GM18526 (cell line): ENCODE data around the gene ACAD10.

Experiments
- POLR2A ChIP-seq: IDR thresholded peaks from 3 replicates; pipeline ENCODE4 v1.6.1; 2011; ENCODE audit not compliant: insufficient read length; ENCODE audit errors: extremely low read depth

ACAD10 gene

DNA sequence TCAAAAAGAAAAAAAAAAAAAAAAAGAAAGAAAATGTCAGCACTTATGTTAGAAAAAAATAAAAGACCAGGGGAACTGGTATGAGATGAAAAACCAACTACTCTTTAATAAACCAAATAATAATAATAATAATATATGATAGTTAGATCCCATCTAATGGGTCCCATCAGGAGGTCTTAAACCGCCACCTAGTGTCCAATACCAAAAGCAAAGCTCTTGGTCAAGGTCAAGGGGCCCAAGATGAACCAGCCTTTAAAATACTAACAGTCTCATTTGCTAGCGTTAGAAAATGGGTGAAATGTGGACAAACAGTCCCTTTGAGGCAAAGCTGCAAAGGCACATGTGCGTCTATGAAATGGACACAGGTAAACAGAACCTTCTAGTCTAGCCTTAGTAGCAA is 12.3 kb upstream of the ACAD10 start:
- no peak for TF ChIP-seq POLR2A

DNA sequence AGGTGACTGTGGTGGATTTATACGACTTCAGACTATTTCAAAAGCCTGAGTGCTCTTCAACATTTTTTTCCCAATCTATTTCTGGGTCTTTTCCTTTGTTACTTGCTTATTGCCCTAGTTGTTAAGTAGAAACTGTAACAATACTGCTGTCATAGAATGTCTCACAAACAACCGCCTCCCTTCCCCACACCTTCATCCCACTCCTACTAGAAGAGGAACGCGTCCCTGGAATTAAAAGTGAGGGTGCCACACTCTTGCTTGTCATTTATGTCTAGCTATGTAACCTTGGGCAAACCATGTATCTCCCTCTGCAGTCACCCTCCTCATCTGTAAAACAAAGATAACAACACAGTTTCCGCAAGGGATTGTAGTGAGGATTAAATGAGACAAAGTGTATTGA is 8.7 kb upstream of the ACAD10 start:
- TF ChIP-seq POLR2A = no peak

- no peak for TF ChIP-seq POLR2A
These were observed 487 bp upstream of the ACAD10 start for GRCh38 chr12:111685322-111685810.

DNA sequence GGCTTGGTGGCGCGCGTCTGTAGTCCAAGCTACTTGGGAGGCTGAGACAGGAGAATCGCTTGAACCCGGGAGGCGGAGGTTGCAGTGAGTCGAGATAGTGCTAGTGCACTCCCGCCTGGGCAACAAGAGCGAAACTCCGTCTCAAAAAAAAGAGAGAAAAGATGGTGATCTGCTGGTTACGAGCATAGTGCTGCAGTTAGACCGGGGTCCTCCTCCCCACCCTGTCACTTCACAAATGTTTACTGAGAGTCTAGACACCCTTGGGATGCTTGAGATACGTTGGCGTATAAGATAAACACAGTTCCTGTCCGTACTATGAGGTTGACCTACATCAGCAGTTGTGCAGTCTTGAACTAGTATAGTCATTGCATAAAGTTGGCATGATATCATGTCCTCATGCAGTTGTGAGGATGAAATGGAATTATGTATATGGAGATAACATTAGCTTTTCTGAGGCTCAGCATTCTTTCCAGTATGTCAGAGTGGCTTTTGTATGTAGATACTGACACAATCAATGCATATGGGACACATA is 787 bp downstream of the ACAD10 start:
- no peak for TF ChIP-seq POLR2A

- TF ChIP-seq POLR2A = no peak
These were observed 1.4 kb downstream of the ACAD10 start for GRCh38 chr12:111687255-111687654.

- TF ChIP-seq POLR2A = no peak
These were observed 2.1 kb downstream of the ACAD10 start for GRCh38 chr12:111687952-111688351.

GRCh38 chr12:111691262-111691661 is 5.4 kb downstream of the ACAD10 start:
- no peak for TF ChIP-seq POLR2A

DNA sequence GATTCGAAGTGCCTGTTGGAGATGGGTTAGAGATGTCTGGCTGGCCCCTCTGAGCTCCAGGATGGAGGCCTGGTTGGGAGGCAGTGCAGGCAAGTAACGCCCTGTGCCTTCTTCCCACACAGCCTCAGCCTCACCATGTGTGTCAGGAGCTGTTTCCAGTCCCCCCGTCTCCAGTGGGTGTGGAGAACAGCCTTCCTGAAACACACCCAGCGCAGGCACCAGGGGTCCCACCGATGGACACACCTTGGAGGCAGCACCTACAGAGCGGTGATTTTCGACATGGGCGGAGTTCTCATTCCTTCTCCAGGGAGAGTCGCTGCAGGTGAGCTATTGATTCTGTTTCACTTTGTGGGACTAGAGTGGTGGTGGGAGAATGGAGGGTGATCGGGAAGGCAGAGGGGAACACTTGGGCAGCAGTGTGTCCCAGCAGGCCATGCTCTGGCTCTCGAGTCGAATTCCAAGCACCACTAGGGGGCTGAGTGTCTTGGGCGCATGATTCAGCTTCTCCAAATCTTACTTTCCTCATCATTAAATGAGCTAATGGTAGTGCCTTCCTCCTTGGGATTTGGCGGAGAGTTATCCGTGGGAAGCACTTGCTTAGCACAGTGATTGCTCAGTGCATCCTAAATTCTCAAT is 6.8 kb downstream of the ACAD10 start:
- no peak for TF ChIP-seq POLR2A

DNA sequence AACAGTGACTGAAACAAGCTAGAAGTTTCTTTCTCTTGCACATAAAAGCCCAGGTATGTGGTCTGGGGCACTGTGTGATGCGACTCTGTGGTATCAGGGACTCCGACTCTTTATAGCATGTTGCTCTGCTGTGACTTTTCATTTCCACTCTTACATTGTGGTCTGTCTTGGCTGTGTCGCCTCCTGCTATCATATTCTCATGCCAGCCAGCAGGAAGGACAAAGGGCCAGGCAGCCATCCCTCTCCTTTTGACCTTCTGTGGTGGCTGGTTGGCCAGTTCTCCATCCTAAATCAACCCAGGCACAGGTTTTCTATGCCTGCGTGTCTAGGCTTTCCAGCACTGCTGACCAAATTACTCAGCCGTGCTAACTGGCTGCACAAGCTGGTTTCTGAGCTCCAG is 8.0 kb downstream of the ACAD10 start:
- no peak for TF ChIP-seq POLR2A

DNA sequence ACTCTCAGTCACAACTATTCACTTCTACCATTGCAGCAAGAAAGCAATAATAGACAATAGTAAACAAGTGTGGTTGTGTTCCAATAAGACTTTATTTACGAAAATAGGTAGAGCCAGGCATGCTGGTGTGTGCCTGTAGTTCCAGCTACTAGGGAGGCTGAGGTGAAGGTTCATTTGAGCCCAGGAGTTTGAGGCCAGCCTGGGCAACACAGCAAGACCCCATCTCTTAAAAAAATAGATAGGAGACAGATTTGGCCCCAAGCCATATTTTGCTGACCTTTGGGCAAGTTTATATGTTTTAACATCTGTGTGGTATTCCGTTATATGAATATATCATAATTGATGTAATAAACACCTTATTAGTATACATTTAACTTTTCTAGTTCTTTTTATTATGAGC is 14.1 kb downstream of the ACAD10 start:
- TF ChIP-seq POLR2A = no peak

GRCh38 chr12:111705672-111706071 is 19.8 kb downstream of the ACAD10 start:
- no peak for TF ChIP-seq POLR2A

GRCh38 chr12:111706145-111706544 is 20.3 kb downstream of the ACAD10 start:
- no peak for TF ChIP-seq POLR2A

DNA sequence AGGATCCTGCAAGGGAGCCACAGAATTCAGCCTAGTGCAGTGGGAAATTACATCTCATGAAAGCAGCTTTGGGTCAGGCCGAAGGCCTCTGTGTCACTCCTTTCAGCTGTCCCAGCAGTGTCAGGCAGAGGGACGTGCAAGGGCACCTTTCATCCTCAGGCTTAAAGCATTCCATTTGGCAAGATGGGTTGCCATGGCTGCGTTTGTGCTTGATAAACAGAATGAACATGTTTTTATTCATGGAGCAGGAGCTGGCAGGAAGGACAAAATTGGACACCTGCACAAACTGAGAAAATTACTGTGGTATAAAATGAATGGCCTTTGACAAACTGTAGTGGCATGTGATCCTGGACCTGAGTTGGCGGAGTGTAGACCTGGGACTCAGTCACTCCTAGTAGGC is 29.4 kb downstream of the ACAD10 start:
- no peak for TF ChIP-seq POLR2A

GRCh38 chr12:111720457-111720856 is 34.6 kb downstream of the ACAD10 start:
- TF ChIP-seq POLR2A = no peak

DNA sequence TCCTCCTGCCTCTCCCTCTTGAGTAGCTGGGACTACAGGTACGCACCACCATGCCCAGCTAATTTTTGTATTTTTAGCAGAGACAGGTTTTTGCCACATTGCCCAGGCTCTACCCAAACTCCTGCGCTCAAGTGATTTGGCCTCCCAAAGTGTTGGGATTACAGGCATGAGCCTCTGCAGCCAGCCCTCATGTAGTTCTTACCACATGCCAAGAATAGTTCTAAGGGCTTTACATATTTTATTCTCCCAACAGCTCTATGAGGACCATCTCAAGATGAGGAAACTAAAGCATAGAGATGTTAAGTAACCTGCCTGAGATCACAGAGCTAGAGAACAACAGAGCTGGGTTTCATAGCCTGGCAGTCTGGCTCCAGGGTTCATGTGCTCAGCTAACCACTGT is 42.9 kb downstream of the ACAD10 start:
- no peak for TF ChIP-seq POLR2A

- TF ChIP-seq POLR2A = no peak
These were observed 44.6 kb downstream of the ACAD10 start for GRCh38 chr12:111730420-111730819.

GRCh38 chr12:111732786-111733185 is 46.9 kb downstream of the ACAD10 start:
- TF ChIP-seq POLR2A = no peak
